Endothelial cell of umbilical vein (primary cell): ENCODE measurements around the gene P2RY8. TPM values are rescaled to one million over a fixed set of nuclear protein-coding genes. Genes with fewer than 3 reads are reported as not detected.

Experiments
- BruUV-seq: library from RNA; stranded (reverse); fragments of 400-500 nt; replicated peaks from 2 replicates; lab custom pipeline; 2021; lab: Mats Ljungman, UMichigan
- CTCF ChIA-PET: fragments of 300-600, 350-600 bp; sonication (Branson Sonifier 250); formaldehyde crosslinking; loops from one replicate; lab custom pipeline; 2021; ENCODE audit warnings: antibody characterized with exemption, inconsistent platforms; lab: Charles Lee
- POLR2A ChIA-PET: fragments of 300-600, 350-600 bp; sonication (Branson Sonifier 250); formaldehyde crosslinking; loops from one replicate; lab custom pipeline; 2021; ENCODE audit warnings: antibody characterized with exemption, inconsistent platforms; lab: Charles Lee
- DNase-seq: peaks from one replicate; pipeline ENCODE4 v3.0.0-alpha.2; 2011; ENCODE audit warnings: low read depth, low spot score
- FAIRE-seq: peaks from 2 replicates; lab custom pipeline; 2011; peaks lifted over from hg19 to GRCh38; lab: Jason Lieb, UNC
- H2AFZ ChIP-seq: 2 replicates; pipeline ENCODE4 v1.6.0; 2012; ENCODE audit warnings: low read depth, low read length, control low read depth, inconsistent platforms
- H3K27ac ChIP-seq: 2 replicates; pipeline ENCODE4 v1.5.1; 2011; ENCODE audit warnings: low read depth, mild to moderate bottlenecking, control low read depth, low read length, moderate library complexity; ENCODE audit not compliant: insufficient read depth
- H3K27me3 ChIP-seq, 2 experiments: 2 replicates each; pipeline versions ENCODE4 v1.6.0 to v1.6.1; 2011; ENCODE audit warnings: low read length in 2 of 2, mixed read lengths in 1 of 2; ENCODE audit not compliant: control insufficient read depth in 2 of 2, insufficient read depth in 2 of 2
- H3K36me3 ChIP-seq, 2 experiments: 2 replicates in 1 of 2; 3 replicates in 1 of 2; pipeline ENCODE4 v1.5.1; 2011; ENCODE audit warnings: low read length in 2 of 2, mild to moderate bottlenecking in 1 of 2, moderate library complexity in 1 of 2; ENCODE audit not compliant: control insufficient read depth in 2 of 2, insufficient read depth in 2 of 2; ENCODE audit errors: extremely low read depth in 1 of 2
- H3K4me1 ChIP-seq: 3 replicates; pipeline ENCODE4 v1.5.1; 2011; ENCODE audit warnings: mild to moderate bottlenecking, low read length; ENCODE audit not compliant: control insufficient read depth, insufficient read depth; ENCODE audit errors: extremely low read depth
- H3K4me2 ChIP-seq: 2 replicates; pipeline ENCODE4 v1.6.1; 2011; ENCODE audit warnings: low read length, control low read depth, mixed read lengths; ENCODE audit not compliant: insufficient read depth
- H3K4me3 ChIP-seq, 3 experiments: fragments of 200-600 bp in 1 of 3; sonication (generic), shearing (Covaris generic) in 1 of 3; replicated peaks in 1 of 3; 2 replicates each; pipeline ENCODE4 v1.5.1; 2011 to 2016; ENCODE audit warnings: control low read depth in 3 of 3, low read length in 3 of 3, mild to moderate bottlenecking in 2 of 3, inconsistent platforms in 1 of 3, low read depth in 1 of 3, moderate library complexity in 1 of 3; ENCODE audit not compliant: insufficient read depth in 1 of 3
- H3K79me2 ChIP-seq: 2 replicates; pipeline ENCODE4 v1.6.0; 2012; ENCODE audit warnings: low read length, inconsistent platforms; ENCODE audit not compliant: control insufficient read depth, insufficient read depth
- H3K9ac ChIP-seq: replicated peaks from 2 replicates; pipeline ENCODE3; 2011; ENCODE audit warnings: low read length, control low read depth; ENCODE audit not compliant: insufficient read depth; ENCODE audit errors: extremely low read depth
- H3K9me1 ChIP-seq: replicated peaks from 3 replicates; pipeline ENCODE4 v1.6.0; 2011; ENCODE audit warnings: mild to moderate bottlenecking, low read length; ENCODE audit not compliant: control insufficient read depth, insufficient read depth; ENCODE audit errors: extremely low read depth
- H3K9me3 ChIP-seq: replicated peaks from 2 replicates; pipeline ENCODE4 v1.5.1; 2012; ENCODE audit warnings: low read length, inconsistent platforms; ENCODE audit not compliant: control insufficient read depth, insufficient read depth
- H4K20me1 ChIP-seq: replicated peaks from 2 replicates; pipeline ENCODE3; 2011; ENCODE audit warnings: mild to moderate bottlenecking, low read length; ENCODE audit not compliant: control insufficient read depth, insufficient read depth; ENCODE audit errors: extremely low read depth
- EZH2 ChIP-seq: IDR thresholded peaks from 2 replicates; pipeline ENCODE4 v1.6.1; 2012; ENCODE audit warnings: borderline replicate concordance, low read depth, mild to moderate bottlenecking, moderate library complexity, low read length, inconsistent platforms; ENCODE audit not compliant: severe bottlenecking
- FOS ChIP-seq: IDR thresholded peaks from 2 replicates; pipeline ENCODE4 v1.6.1; 2011; ENCODE audit warnings: mild to moderate bottlenecking, low read length, moderate library complexity, borderline replicate concordance; ENCODE audit not compliant: insufficient read depth
- GATA2 ChIP-seq: IDR thresholded peaks from 2 replicates; pipeline ENCODE4 v1.7.0; 2011; ENCODE audit warnings: low read depth, mild to moderate bottlenecking, moderate library complexity, mixed read lengths, low read length; ENCODE audit not compliant: insufficient read length, insufficient read depth
- JUN ChIP-seq: IDR thresholded peaks from 2 replicates; pipeline ENCODE4 v1.6.1; 2011; ENCODE audit warnings: borderline replicate concordance, low read depth; ENCODE audit not compliant: insufficient read length, insufficient read depth
- MYC ChIP-seq: IDR thresholded peaks from one replicate; pipeline ENCODE4 v1.6.1; 2011; ENCODE audit warnings: mild to moderate bottlenecking, low read depth, low read length
- POLR2A ChIP-seq: IDR thresholded peaks from 2 replicates; pipeline ENCODE4 v1.6.1; 2012; ENCODE audit warnings: low read depth, mild to moderate bottlenecking, control low read depth, low read length
- POLR2AphosphoS5 ChIP-seq: IDR thresholded peaks from 2 replicates; pipeline ENCODE4 v1.6.1; 2012; ENCODE audit warnings: low read depth, mild to moderate bottlenecking, control low read depth, low read length, moderate library complexity; ENCODE audit not compliant: insufficient read depth
- dilution Hi-C: fragments of 300-500 bp; cut with MboI; formaldehyde crosslinking; loops from one replicate; pipeline ENCODE4 v1.15.0; 2019; ENCODE audit warnings: low sequenced_read_pairs; ENCODE audit not compliant: extremely low pct_ligation_motif_present
- intact Hi-C: fragments of 100-400 bp; cut with micrococcal nuclease; formaldehyde crosslinking; loops from one replicate; pipeline ENCODE4 v1.10.0; 2022
- polyA plus RNA-seq, 4 experiments: library from polyadenylated mRNA; depleted of rRNA in 3 of 4; stranded (reverse) in 3 of 4; unstranded in 1 of 4; fragments of >200 nt; gene quantifications; 2 replicates each; pipeline versions ENCODE4 v1.2.1 to v1.2.3, GENCODE V29; 2011 to 2012; ENCODE audit warnings: missing spikeins in 1 of 4
- total RNA-seq: library from RNA; stranded (reverse); gene quantifications from 2 replicates; pipeline ENCODE4 v1.2.3, GENCODE V29; 2021
- TF ChIP-seq, protein P1 (sequence below): IDR thresholded peaks from 2 replicates; pipeline ENCODE4 v1.6.1; 2011; ENCODE audit not compliant: insufficient read depth, insufficient read length
- TF ChIP-seq, protein P2 (sequence below), 2 donors: IDR thresholded peaks; 1 replicate in 1 of 2; 2 replicates in 1 of 2; pipeline ENCODE4 v1.5.1; 2011; ENCODE audit warnings: low read length in 2 of 2, mild to moderate bottlenecking in 2 of 2, moderate library complexity in 2 of 2, control low read depth in 1 of 2, inconsistent platforms in 1 of 2, low read depth in 1 of 2; ENCODE audit not compliant: insufficient read depth in 1 of 2; ENCODE audit errors: extremely low read depth in 1 of 2

The P2RY8 gene
- total and polyA plus RNA-seq, 2 donors (not counting 3 experiments of a cell fraction or from before 2014, with no cell fraction given): not detected

DNA sequence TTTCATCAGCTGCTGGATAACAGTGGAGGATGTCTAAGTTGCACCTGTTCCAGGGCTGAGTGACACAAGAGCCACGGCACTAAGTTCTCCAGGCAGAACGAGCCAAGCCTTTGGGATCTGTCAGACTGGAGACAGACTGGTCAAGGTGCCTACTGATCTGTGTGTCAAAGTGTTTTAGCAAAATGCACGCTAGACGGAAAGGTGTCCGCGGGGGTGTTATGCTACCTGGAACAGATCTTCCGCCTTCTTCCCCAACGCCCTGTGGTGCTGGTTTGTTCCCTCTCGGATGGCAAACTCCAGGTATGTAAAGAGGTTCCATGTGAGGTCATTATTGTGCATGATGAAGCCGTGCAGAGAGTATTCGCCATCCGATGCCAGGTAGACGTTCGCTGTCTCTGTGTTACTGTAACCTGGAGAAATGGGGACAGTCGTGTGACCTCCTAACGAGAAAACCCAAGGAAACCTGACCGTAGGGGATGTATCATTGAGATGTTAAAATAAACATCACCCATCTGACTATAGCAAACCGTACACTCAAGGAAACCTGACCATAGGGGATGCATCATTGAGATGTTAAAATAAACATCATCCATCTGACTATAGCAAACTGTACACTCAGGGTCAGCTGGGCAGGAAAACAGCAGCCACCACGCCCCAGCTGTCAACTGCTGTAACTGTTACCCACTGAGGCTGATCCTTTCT lies 115.4 kb downstream of the P2RY8 start:
- no peak overlapping the region for H3K4me3 ChIP-seq
- no peak for DNase-seq
- no peak for TF ChIP-seq POLR2A
- TF ChIP-seq FOS: no peak
- no peak for TF ChIP-seq JUN
- no peak for TF ChIP-seq MYC
- no peak for TF ChIP-seq EZH2
- TF ChIP-seq GATA2: no peak
- TF ChIP-seq, protein P1, sequence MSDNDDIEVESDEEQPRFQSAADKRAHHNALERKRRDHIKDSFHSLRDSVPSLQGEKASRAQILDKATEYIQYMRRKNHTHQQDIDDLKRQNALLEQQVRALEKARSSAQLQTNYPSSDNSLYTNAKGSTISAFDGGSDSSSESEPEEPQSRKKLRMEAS: no peak
- no peak for TF ChIP-seq POLR2AphosphoS5
- TF ChIP-seq, protein P2, sequence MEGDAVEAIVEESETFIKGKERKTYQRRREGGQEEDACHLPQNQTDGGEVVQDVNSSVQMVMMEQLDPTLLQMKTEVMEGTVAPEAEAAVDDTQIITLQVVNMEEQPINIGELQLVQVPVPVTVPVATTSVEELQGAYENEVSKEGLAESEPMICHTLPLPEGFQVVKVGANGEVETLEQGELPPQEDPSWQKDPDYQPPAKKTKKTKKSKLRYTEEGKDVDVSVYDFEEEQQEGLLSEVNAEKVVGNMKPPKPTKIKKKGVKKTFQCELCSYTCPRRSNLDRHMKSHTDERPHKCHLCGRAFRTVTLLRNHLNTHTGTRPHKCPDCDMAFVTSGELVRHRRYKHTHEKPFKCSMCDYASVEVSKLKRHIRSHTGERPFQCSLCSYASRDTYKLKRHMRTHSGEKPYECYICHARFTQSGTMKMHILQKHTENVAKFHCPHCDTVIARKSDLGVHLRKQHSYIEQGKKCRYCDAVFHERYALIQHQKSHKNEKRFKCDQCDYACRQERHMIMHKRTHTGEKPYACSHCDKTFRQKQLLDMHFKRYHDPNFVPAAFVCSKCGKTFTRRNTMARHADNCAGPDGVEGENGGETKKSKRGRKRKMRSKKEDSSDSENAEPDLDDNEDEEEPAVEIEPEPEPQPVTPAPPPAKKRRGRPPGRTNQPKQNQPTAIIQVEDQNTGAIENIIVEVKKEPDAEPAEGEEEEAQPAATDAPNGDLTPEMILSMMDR (IDR thresholded peaks at IDR 0.05; ENCODE audit: extremely low read depth in 1 of 2, insufficient read depth in 1 of 2, low read depth in 1 of 2, low read length in 2 of 2): no peak
- H3K9ac ChIP-seq: no peak overlapping the region
- no TSS peak for BruUV-seq
- intact Hi-C loops: no loop called here
- no peaks in the 10 kb centered on the region for H3K79me2 ChIP-seq
- H3K27ac ChIP-seq: no peak overlapping the region
- no peaks in the 10 kb centered on the region for H3K9me1 ChIP-seq
- H3K36me3 ChIP-seq: peaks cover 2 to 17% of the 10 kb centered on the region in 2 experiments
- FAIRE-seq: no peak
- CTCF ChIA-PET: no interaction called here
- H3K4me1 ChIP-seq: no peaks in the 10 kb centered on the region
- H3K4me2 ChIP-seq: no peak overlapping the region
- no peaks in the 10 kb centered on the region for H4K20me1 ChIP-seq
- H3K9me3 ChIP-seq: no peaks in the 10 kb centered on the region
- no peak overlapping the region for H2AFZ ChIP-seq
- POLR2A ChIA-PET: no interaction called here
- dilution Hi-C loops: no loop called here
- no peaks in the 10 kb centered on the region for H3K27me3 ChIP-seq
